GM18861 (cell line): ENCODE data around the gene USP2.

ENCODE experiments used
- ATAC-seq: cut with Tn5 transposase; IDR thresholded peaks from one replicate; pipeline ENCODE4 v1.9.1; 2021; ENCODE audit not compliant: unreplicated experiment

Gene USP2

GRCh38 chr11:119381181-119381988, at the start of gene USP2:
TSS of gene USP2 (minus strand) at chr11:119381690. CDS start at chr11:119373480, 8,210 bp downstream.
- peak; percentile 96 for ATAC-seq

GRCh38 chr11:119427279-119427678, 45.8 kb upstream of the USP2 start:
- no peak for ATAC-seq

- no peak for ATAC-seq
Measured at GRCh38 chr11:119426142-119426541, 44.7 kb upstream of the USP2 start.

GRCh38 chr11:119424775-119425174, 43.3 kb upstream of the USP2 start:
- no peak for ATAC-seq

- ATAC-seq, result no peak
Measured at GRCh38 chr11:119424276-119424675, 42.8 kb upstream of the USP2 start.

GRCh38 chr11:119423509-119424254, 42.2 kb upstream of the USP2 start:
- ATAC-seq, result no peak

- no peak for ATAC-seq
Measured at GRCh38 chr11:119422809-119423508, 41.5 kb upstream of the USP2 start, which contains the start of gene THY1. TSS of gene THY1 (minus strand) at chr11:119423172. CDS start at chr11:119420905, 2,267 bp downstream.

GRCh38 chr11:119421941-119422808, 40.7 kb upstream of the USP2 start:
- no peak for ATAC-seq

GRCh38 chr11:119421351-119421750, 39.9 kb upstream of the USP2 start:
- no peak for ATAC-seq

GRCh38 chr11:119420631-119421030, 39.1 kb upstream of the USP2 start:
- no peak for ATAC-seq

- no peak for ATAC-seq
Measured at GRCh38 chr11:119419834-119420492, 38.5 kb upstream of the USP2 start.

- no peak for ATAC-seq
Measured at GRCh38 chr11:119419246-119419645, 37.8 kb upstream of the USP2 start.

- ATAC-seq, result no peak
Measured at GRCh38 chr11:119418759-119419158, 37.3 kb upstream of the USP2 start.

- ATAC-seq, result no peak
Measured at GRCh38 chr11:119417726-119418540, 36.4 kb upstream of the USP2 start.

- no peak for ATAC-seq
Measured at GRCh38 chr11:119416606-119417580, 35.4 kb upstream of the USP2 start.

GRCh38 chr11:119415966-119416365, 34.5 kb upstream of the USP2 start:
- no peak for ATAC-seq

- ATAC-seq, result no peak
Measured at GRCh38 chr11:119415517-119415916, 34.0 kb upstream of the USP2 start.

GRCh38 chr11:119414734-119415133, 33.2 kb upstream of the USP2 start:
- ATAC-seq, result no peak
